SH-SY5Y (cell line): ENCODE measurements around the gene GPR161.

Source experiments
- GATA2 ChIP-seq: IDR thresholded peaks from 2 replicates; pipeline ENCODE4 v1.6.1; 2011; ENCODE audit warnings: mild to moderate bottlenecking, low read depth, low read length
- GATA3 ChIP-seq: IDR thresholded peaks from 2 replicates; pipeline ENCODE4 v1.6.1; 2011; ENCODE audit warnings: low read depth, mild to moderate bottlenecking, low read length, moderate library complexity

DNA sequence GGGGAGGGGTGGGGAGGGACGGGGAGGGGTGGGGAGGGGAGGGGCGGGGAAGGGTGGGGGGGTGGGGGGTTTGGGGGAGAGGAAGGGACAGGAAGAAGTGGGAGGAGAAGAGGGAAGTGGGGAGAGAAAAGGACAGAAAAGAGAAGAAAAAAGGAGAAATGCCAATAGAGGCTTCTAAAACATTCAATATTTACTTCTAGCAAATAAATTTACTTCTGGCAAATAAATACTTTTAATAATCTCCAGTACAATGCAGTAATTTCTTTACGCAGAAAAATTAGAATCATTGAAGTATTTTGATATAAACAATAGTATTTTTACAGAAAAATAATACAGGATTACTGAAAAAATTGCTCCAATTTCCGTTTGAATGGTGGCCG is 9.4 kb upstream of the GPR161 start:
- TF ChIP-seq GATA3 (no peak), GATA2 (no peak)
